ENCODE measurements around the gene RPTOR.

DNA sequence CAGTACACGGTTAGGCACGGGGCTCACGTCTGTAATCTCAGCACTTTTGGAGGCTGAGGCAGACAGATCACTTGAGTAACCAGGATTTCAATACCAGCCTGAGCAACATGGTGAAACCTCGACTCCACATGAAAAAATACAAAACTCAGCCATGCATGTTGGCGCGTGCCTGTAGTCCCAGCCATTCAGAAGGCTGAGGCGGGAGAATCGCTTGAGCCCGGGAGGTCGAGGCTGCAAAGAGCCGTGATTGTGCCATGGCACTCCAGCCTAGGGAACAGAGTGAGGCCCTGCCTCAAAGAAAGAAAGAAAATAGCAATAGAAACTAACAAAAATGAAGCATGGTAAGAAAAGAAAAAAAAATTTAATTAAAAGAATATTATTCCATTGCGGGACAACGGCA is 319.0 kb downstream of the RPTOR start:
- TF ChIP-seq, protein P1, sequence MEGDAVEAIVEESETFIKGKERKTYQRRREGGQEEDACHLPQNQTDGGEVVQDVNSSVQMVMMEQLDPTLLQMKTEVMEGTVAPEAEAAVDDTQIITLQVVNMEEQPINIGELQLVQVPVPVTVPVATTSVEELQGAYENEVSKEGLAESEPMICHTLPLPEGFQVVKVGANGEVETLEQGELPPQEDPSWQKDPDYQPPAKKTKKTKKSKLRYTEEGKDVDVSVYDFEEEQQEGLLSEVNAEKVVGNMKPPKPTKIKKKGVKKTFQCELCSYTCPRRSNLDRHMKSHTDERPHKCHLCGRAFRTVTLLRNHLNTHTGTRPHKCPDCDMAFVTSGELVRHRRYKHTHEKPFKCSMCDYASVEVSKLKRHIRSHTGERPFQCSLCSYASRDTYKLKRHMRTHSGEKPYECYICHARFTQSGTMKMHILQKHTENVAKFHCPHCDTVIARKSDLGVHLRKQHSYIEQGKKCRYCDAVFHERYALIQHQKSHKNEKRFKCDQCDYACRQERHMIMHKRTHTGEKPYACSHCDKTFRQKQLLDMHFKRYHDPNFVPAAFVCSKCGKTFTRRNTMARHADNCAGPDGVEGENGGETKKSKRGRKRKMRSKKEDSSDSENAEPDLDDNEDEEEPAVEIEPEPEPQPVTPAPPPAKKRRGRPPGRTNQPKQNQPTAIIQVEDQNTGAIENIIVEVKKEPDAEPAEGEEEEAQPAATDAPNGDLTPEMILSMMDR (conservative IDR thresholded peaks at IDR 0.05 in 1 of 2, IDR thresholded peaks at IDR 0.05 in 1 of 2; ENCODE audit: low read depth in 1 of 2, low read length in 2 of 2): no peak
- TF ChIP-seq EZH2 (IDR thresholded peaks at IDR 0.05; ENCODE audit: low read length, missing control alignments): no peak
